NB4 (cell line): ENCODE measurements around the gene MT1E.
"Not testable (repeated sequence)": the region's sequence is repeated elsewhere in the genome, so short reads cannot be mapped to it uniquely, and the experiment has no call there.

ENCODE experiments used
- DNase-seq: peaks from one replicate; pipeline ENCODE4 v3.0.0; 2010; ENCODE audit warnings: low read depth
- H3K4me3 ChIP-seq: one replicate; pipeline ENCODE4 v1.5.1; 2011; ENCODE audit warnings: mild to moderate bottlenecking, low read depth, low read length, moderate library complexity
- MYC ChIP-seq: IDR thresholded peaks from 2 replicates; pipeline ENCODE4 v1.6.1; 2011; ENCODE audit warnings: low read depth, low read length
- POLR2A ChIP-seq: IDR thresholded peaks from 2 replicates; pipeline ENCODE4 v1.6.1; 2011; ENCODE audit warnings: mild to moderate bottlenecking; ENCODE audit not compliant: insufficient read length; ENCODE audit errors: extremely low read depth
- TF ChIP-seq, protein P1 (sequence below): IDR thresholded peaks from one replicate; pipeline ENCODE4 v1.5.1; 2012; ENCODE audit warnings: low read depth, low read length
- TF ChIP-seq, protein P2 (sequence below): IDR thresholded peaks from 2 replicates; pipeline ENCODE4 v1.6.1; 2011; ENCODE audit warnings: low read depth, low read length

MT1E gene

GRCh38 chr16:56667581-56668571 is 42.3 kb downstream of the MT1E start, which contains the start of gene MT1G:
TSS of gene MT1G (minus strand) at chr16:56668065. CDS start at chr16:56667993, 72 bp downstream.
- peak within 1 kb of the TSS; percentile 62 for H3K4me3 ChIP-seq

GRCh38 chr16:56669005-56669839 is 43.6 kb downstream of the MT1E start, which contains the start of gene MT1H:
TSS of gene MT1H (plus strand) at chr16:56669814. CDS start at chr16:56669885, 71 bp downstream.
- TF ChIP-seq, protein P1, sequence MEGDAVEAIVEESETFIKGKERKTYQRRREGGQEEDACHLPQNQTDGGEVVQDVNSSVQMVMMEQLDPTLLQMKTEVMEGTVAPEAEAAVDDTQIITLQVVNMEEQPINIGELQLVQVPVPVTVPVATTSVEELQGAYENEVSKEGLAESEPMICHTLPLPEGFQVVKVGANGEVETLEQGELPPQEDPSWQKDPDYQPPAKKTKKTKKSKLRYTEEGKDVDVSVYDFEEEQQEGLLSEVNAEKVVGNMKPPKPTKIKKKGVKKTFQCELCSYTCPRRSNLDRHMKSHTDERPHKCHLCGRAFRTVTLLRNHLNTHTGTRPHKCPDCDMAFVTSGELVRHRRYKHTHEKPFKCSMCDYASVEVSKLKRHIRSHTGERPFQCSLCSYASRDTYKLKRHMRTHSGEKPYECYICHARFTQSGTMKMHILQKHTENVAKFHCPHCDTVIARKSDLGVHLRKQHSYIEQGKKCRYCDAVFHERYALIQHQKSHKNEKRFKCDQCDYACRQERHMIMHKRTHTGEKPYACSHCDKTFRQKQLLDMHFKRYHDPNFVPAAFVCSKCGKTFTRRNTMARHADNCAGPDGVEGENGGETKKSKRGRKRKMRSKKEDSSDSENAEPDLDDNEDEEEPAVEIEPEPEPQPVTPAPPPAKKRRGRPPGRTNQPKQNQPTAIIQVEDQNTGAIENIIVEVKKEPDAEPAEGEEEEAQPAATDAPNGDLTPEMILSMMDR: no peak
- TF ChIP-seq MYC: no peak
- no peak for TF ChIP-seq POLR2A
- TF ChIP-seq, protein P2, sequence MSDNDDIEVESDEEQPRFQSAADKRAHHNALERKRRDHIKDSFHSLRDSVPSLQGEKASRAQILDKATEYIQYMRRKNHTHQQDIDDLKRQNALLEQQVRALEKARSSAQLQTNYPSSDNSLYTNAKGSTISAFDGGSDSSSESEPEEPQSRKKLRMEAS: no peak
- no peak within 1 kb of the TSS for H3K4me3 ChIP-seq
- DNase-seq: no peak

More at GRCh38 chr16:56667581-56668571, 42.3 kb downstream of the MT1E start, which contains the start of gene MT1G:
- TF ChIP-seq, protein P1: no peak
- TF ChIP-seq, protein P2: no peak
- TF ChIP-seq POLR2A: no peak
- no peak for TF ChIP-seq MYC
- peak; percentile 79 for DNase-seq

- H3K4me3 ChIP-seq: no peak overlapping the region
- DNase-seq: no peak
These were observed 44.4 kb downstream of the MT1E start for GRCh38 chr16:56669840-56670619.

DNA sequence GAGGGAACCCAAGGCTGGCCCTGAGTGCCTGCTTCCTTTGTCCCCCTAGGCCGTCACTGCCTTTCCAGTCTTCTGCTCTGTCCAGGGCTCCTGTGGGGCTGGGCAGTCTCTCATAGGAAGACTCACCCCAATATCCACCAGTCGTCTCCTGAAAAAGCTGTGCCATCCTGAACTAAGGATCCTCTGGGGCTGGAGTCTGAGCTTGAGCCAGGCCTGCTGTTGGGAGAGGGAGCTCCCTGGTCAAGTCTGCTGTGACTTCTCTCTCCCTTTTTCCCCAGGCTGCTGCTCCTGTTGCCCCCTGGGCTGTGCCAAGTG is 45.0 kb downstream of the MT1E start:
- TF ChIP-seq, protein P1: no peak
- TF ChIP-seq, protein P2: no peak
- TF ChIP-seq MYC (no peak), POLR2A (no peak)
- H3K4me3 ChIP-seq: no peak overlapping the region
- DNase-seq: no peak

More at GRCh38 chr16:56669840-56670619, 44.4 kb downstream of the MT1E start:
- TF ChIP-seq, protein P1: no peak
- TF ChIP-seq POLR2A (no peak), MYC (no peak)
- TF ChIP-seq, protein P2: no peak

DNA sequence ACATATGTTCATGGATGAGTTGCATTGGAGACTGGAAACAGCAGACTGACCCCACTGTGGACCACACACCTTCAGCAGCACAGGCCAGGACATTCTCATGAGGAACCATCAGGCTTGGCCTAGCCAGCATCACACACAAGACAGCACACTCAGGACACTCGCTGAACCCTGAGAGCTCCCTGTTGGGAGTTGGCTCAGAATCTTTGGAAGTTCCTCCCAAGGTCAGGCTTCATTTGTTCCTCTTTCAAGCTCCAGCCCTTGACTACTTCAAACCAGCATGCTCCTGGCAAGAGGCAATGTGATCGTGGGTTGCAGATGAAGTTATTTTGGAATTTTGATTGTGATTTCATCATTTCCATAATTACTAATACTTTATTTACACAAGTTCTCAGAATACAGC is 46.1 kb downstream of the MT1E start:
- DNase-seq, H3K4me3 ChIP-seq: not testable (repeated sequence)

- H3K4me3 ChIP-seq, DNase-seq: not testable (repeated sequence)
These were observed 46.6 kb downstream of the MT1E start for GRCh38 chr16:56672171-56672570.
